Measurements from ENCODE around the gene EIF4ENIF1. TPM values are rescaled to one million over a fixed set of nuclear protein-coding genes. Genes with fewer than 3 reads are reported as not detected.
"Not testable (repeated sequence)": the region's sequence is repeated elsewhere in the genome, so short reads cannot be mapped to it uniquely, and the experiment has no call there.

Gene EIF4ENIF1
- total RNA-seq, 2 donors from 2014 or later = 34.5 to 37.1 TPM

DNA sequence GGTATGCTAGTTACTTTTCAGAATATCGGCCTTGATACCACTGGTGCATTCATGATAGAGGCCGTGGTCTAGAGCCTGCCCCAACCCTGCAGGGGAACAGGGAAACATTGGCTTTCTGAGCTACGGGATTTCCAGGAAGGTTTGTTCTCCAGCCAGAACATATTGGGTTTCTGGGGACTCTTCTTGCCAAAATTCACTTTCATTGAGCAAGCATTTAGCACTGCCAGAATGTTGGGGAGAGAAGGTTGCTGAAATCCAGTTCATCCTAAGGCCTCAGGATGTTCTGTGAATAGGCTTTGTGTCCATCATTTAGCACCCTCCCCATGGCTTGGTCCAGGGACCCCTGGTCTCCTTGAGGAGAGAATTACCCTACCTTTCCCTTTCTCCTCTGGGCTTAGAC, 53.5 kb downstream of the EIF4ENIF1 start:
- H3K27me3 ChIP-seq (ENCODE audit: control insufficient read depth, insufficient read depth, low read length, poor library complexity, severe bottlenecking) = no peaks in the 10 kb centered on the region
- H3K27ac ChIP-seq (ENCODE audit: low read depth, low read length) = no peak overlapping the region
- no peaks in the 10 kb centered on the region for H3K27me3 Mint-ChIP-seq (ENCODE audit: insufficient read depth)
- no peak overlapping the region for H3K9ac ChIP-seq (ENCODE audit: extremely low read depth, low read length, poor library complexity, severe bottlenecking)
- no peak overlapping the region for H3K27ac Mint-ChIP-seq
- H3K36me3 ChIP-seq (ENCODE audit: control insufficient read depth, insufficient read depth, low read length) = peaks cover 94% of the 10 kb centered on the region
- H3K4me1 Mint-ChIP-seq = no peaks in the 10 kb centered on the region
- H3K9me3 Mint-ChIP-seq = no peaks in the 10 kb centered on the region
- WGBS, 2 experiments (ENCODE audit: insufficient coverage in 1 of 2, insufficient read length in 1 of 2) = 92 to 95% methylated on average over 3 of the region's 3 CpGs
- no peak overlapping the region for H3K4me3 Mint-ChIP-seq
- DNase-seq = no peak
- peaks cover 84% of the 10 kb centered on the region for H3K36me3 Mint-ChIP-seq (ENCODE audit: low read depth)
- no peaks in the 10 kb centered on the region for H3K9me3 ChIP-seq (ENCODE audit: control insufficient read depth, low read length)
- TF ChIP-seq, protein P1, sequence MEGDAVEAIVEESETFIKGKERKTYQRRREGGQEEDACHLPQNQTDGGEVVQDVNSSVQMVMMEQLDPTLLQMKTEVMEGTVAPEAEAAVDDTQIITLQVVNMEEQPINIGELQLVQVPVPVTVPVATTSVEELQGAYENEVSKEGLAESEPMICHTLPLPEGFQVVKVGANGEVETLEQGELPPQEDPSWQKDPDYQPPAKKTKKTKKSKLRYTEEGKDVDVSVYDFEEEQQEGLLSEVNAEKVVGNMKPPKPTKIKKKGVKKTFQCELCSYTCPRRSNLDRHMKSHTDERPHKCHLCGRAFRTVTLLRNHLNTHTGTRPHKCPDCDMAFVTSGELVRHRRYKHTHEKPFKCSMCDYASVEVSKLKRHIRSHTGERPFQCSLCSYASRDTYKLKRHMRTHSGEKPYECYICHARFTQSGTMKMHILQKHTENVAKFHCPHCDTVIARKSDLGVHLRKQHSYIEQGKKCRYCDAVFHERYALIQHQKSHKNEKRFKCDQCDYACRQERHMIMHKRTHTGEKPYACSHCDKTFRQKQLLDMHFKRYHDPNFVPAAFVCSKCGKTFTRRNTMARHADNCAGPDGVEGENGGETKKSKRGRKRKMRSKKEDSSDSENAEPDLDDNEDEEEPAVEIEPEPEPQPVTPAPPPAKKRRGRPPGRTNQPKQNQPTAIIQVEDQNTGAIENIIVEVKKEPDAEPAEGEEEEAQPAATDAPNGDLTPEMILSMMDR (conservative IDR thresholded peaks at IDR 0.05) = no peak
- H3K4me3 ChIP-seq (ENCODE audit: low read length) = no peak overlapping the region
- no peaks in the 10 kb centered on the region for H3K4me1 ChIP-seq (ENCODE audit: control insufficient read depth, insufficient read depth, low read length)

DNA sequence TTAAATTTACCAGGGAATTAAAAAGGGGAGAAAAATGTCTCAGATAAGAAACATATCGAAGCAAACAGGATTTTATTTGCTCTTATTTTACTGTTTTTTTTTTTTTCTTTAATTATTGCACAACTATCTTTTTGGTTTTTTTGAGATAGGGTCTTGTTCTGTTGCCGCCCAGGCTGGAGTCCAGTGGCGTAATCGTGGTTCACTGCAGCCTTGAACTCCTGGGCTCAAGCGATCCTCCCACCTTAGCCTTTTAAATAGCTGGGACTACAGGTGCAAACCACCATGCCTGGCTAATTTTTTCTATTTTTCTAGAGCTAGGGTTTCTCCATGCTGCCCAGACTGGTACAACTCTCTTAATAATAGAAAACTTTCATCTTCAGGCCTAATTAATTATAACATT, 57.7 kb downstream of the EIF4ENIF1 start:
- Histone ChIP-seq H3K27me3 (ENCODE audit: control insufficient read depth, insufficient read depth, low read length, poor library complexity, severe bottlenecking) (no peaks in the 10 kb centered on the region), H3K4me3 (ENCODE audit: low read length) (no peak overlapping the region), H3K36me3 (ENCODE audit: control insufficient read depth, insufficient read depth, low read length) (peaks cover 90% of the 10 kb centered on the region), H3K9me3 (ENCODE audit: control insufficient read depth, low read length) (no peaks in the 10 kb centered on the region), H3K27ac (ENCODE audit: low read depth, low read length) (no peak overlapping the region), H3K4me1 (ENCODE audit: control insufficient read depth, insufficient read depth, low read length) (no peaks in the 10 kb centered on the region), H3K9ac (ENCODE audit: extremely low read depth, low read length, poor library complexity, severe bottlenecking) (no peak overlapping the region)
- H3K4me3 Mint-ChIP-seq = no peak overlapping the region
- TF ChIP-seq, protein P1 (conservative IDR thresholded peaks at IDR 0.05) = no peak
- DNase-seq = no peak
- H3K36me3 Mint-ChIP-seq (ENCODE audit: low read depth) = peaks cover 83% of the 10 kb centered on the region
- no peaks in the 10 kb centered on the region for H3K9me3 Mint-ChIP-seq
- no peak overlapping the region for H3K27ac Mint-ChIP-seq
- 96 to 97% methylated on average over 4 to 5 of the region's 5 CpGs for whole genome bisulfite sequencing, 2 experiments (ENCODE audit: insufficient coverage in 1 of 2, insufficient read length in 1 of 2)
- no peaks in the 10 kb centered on the region for H3K27me3 Mint-ChIP-seq (ENCODE audit: insufficient read depth)
- H3K4me1 Mint-ChIP-seq = no peaks in the 10 kb centered on the region

DNA sequence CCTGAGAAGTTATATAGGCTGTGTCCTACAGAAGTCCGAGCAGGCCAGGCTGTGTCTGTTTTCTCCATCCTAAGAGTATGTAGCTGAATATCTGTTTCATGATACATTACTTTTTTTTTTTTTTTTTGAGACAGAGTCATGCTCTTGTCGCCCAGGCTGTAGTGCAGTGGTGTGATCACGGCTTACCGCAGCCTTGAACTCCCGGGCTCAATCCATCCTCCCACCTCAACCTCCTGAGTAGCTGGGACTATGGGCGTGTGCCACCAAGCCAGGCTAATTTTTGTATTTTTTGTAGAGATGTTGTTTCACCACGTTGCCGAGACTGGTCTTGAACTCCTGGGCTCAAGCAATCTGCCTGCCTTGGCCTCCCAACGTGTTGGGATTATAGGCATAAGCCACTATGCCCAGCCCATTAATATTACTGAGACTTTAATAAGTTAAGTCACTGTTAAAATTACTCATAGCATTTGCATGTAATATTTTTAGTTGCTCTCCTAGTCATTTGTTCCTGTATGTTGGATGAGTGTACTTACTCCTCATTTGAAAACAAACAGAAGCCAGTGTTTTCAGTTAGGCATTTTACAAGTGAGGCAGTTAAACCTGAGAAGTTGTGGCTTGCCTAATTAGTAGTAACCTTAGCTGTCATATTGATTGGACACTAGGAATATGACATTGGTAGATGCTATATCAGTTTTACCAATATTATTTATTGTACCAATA, 64.2 kb downstream of the EIF4ENIF1 start:
- Histone ChIP-seq H3K9ac (ENCODE audit: extremely low read depth, low read length, poor library complexity, severe bottlenecking) (no peak overlapping the region), H3K4me3 (ENCODE audit: low read length) (no peak overlapping the region), H3K9me3 (ENCODE audit: control insufficient read depth, low read length) (no peaks in the 10 kb centered on the region), H3K36me3 (ENCODE audit: control insufficient read depth, insufficient read depth, low read length) (peaks cover 87% of the 10 kb centered on the region), H3K4me1 (ENCODE audit: control insufficient read depth, insufficient read depth, low read length) (no peaks in the 10 kb centered on the region), H3K27ac (ENCODE audit: low read depth, low read length) (no peak overlapping the region), H3K27me3 (ENCODE audit: control insufficient read depth, insufficient read depth, low read length, poor library complexity, severe bottlenecking) (no peaks in the 10 kb centered on the region)
- DNase-seq = no peak
- Mint-ChIP-seq H3K27me3 (ENCODE audit: insufficient read depth) (no peaks in the 10 kb centered on the region), H3K4me3 (no peak overlapping the region), H3K9me3 (no peaks in the 10 kb centered on the region), H3K27ac (no peak overlapping the region), H3K36me3 (ENCODE audit: low read depth) (peaks cover 86% of the 10 kb centered on the region), H3K4me1 (no peaks in the 10 kb centered on the region)
- TF ChIP-seq, protein P1 (conservative IDR thresholded peaks at IDR 0.05) = no peak
- 97 to 100% methylated on average over 1 to 9 of the region's 9 CpGs for WGBS, 2 experiments (ENCODE audit: insufficient coverage in 1 of 2, insufficient read length in 1 of 2)

DNA sequence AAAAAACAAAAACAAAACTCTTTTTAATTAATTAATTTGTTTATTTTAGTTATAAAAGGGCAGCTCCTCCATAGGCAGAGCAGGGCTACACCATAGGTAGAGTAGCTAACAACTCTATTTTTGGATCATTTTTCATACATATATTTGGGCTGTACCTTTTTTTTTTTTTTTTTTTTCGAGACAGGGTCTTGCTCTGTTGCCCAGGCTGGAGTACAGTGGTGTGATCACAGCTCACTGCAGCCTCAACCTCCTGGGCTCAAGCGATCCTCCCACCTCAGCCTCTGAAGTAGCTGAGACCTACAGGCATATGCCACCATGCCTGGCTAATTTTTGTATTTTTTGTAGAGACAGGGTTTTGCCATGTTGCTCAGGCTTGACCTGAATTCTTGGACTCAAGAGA, 87.3 kb downstream of the EIF4ENIF1 start:
- H3K4me3 ChIP-seq (ENCODE audit: low read length); H3K27me3 Mint-ChIP-seq (ENCODE audit: insufficient read depth); H3K27ac Mint-ChIP-seq; H3K9me3 Mint-ChIP-seq; H3K9me3 ChIP-seq (ENCODE audit: control insufficient read depth, low read length); H3K4me1 Mint-ChIP-seq; H3K27me3 ChIP-seq (ENCODE audit: control insufficient read depth, insufficient read depth, low read length, poor library complexity, severe bottlenecking); H3K27ac ChIP-seq (ENCODE audit: low read depth, low read length); H3K4me1 ChIP-seq (ENCODE audit: control insufficient read depth, insufficient read depth, low read length); DNase-seq; H3K9ac ChIP-seq (ENCODE audit: extremely low read depth, low read length, poor library complexity, severe bottlenecking); H3K4me3 Mint-ChIP-seq: not testable (repeated sequence)
- 95 to 100% methylated on average over 1 to 2 of the region's 2 CpGs for WGBS, 2 experiments (ENCODE audit: insufficient coverage in 1 of 2, insufficient read length in 1 of 2)
- peaks cover 57% of the 10 kb centered on the region for H3K36me3 ChIP-seq (ENCODE audit: control insufficient read depth, insufficient read depth, low read length)
- peaks cover 48% of the 10 kb centered on the region for H3K36me3 Mint-ChIP-seq (ENCODE audit: low read depth)

Measured in endodermal cell (in vitro differentiated cells).